ENCODE data around the gene DCAF8.

The DCAF8 gene

DNA sequence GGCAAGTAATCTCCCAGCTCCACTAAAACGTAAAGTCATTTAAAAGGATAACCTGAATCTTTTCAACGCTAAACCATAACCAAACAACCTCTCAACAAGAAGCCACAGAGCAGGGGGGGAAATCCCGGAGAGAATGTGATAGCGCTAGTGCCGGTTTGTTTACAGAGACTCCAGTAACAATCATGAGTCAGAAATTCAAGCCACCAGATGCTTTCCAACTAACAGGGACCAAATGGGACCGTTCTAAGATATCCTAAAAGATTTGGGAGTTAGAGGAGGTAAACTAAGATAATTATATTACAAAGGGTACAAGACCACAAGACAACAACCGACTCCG is 825 bp downstream of the DCAF8 start:
- peak; percentile 84 to 90 for DNase-seq

GRCh38 chr1:160260406-160261382 is 1.7 kb downstream of the DCAF8 start:
- DNase-seq, result no peak

DNA sequence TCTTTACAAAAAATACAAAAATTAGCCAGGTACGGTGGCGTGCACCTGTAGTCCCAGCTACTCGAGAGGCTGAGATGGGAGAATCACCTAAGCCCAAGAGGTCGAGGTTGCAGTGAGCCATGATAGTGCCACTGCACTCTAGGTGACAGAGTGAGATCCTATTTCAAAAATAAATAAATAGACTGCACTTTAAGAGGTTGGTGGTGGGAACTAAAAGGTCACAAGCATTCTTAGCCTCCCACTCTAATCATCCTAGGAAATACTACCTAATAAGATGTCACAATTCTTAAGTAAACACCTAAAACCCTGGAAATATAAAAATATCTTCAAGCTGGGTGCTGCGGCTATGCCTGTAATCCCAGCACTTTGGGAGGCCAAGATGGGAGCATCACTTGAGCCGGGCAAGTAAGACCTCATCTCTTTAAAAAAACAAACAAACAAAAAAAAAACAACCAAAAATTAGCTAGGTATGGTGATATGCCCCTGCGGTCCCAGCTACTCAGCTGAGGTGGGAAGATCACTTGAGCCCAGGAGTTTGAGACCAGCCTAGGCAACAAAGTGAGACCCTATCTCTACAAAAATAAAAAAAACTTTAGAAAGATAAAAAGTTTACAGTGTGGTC is 4.1 kb downstream of the DCAF8 start:
- DNase-seq, result no peak

GRCh38 chr1:160257411-160258015 is 4.8 kb downstream of the DCAF8 start:
- no peak for DNase-seq

DNA sequence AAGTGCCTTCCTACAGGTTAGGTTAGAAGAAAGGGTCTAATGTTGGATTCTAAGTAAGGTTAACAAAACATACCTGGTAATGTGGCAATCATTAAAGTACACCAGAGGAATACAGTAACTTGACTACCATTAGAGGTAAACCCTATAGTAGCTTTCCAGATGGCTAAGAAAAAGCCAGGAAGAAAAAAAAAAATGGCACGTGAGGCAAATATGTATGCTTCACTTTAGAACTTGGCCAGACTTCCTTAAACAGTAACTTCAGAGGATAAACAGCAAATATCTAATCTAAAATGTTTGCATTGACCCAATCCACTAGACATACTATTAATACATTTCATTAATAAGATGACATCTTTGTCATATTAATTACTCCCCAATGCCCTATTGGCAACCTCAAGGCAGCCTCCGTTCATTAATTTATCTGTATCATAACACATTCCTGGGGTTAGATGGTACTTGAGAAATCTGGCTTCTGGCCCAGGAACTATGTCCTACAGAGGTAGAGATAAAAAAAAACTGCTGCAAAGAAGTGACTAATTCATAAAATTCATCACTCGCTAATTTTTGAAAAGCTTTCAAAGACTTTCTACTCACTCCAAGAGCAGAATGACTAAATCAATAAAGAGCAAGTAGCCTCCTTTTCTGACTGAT is 5.8 kb downstream of the DCAF8 start:
- no peak for DNase-seq

DNA sequence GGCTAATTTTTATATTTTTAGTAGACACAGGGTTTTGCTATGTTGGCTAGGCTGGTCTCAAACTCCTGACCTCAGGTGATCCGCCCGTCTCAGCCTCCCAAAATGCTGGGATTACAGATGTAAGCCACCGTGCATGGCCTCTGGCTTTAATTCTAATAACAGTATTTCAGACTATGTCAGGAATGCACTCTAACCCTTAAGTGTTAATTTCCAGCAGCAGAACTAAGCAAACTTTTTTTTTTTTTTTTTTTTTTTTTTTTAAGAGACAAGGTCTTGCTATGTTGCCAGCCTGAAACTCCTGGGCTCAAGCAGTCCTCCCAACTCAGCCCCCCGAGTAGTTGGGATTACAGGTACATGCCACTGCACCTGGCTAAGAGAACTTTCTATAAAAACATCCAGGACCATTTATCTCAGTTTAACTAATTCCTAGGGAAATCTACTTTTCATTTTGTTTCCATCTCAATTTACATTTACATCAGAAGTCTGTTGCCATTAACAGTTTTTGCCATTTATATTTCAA is 6.5 kb downstream of the DCAF8 start:
- no peak for DNase-seq

DNA sequence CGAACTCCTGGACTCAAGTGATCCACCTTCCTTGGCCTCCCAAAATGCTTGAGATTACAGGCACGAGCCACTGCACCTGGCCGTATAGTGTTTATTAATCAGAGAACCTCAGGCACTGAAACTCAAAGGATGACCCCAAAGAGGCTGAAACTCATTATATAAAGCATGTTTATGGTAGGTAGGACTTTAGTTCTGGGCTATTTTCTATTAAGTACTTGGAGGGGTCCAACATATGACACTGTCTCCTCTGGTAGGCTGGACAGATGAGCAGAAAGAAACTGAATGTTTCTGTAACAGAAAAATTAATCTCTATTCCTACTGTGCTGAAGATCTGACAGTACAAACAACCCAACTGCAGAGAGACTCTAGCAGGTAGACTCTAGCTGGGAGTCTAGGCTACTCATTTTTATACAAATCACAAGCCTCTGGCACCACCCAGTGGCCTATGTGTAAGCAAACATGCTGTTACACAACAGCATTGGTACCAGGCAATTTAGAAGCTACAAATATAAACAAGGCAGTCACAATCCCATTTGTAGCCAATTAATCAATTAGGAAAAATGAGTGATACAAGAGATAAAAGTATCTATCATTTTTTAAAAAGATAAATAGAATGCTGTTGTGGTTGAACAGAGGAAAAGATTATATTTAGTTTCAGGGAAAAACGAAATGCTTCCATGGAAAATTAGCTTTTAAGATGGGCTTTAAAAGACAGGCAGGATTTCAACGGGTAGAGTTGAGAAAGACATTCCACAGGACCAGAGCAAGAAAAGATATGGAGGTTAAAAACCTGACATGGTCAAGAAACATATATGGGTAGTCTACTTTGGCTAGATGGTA is 10.4 kb downstream of the DCAF8 start:
- DNase-seq, result peak; percentile 73

GRCh38 chr1:160251011-160251410 is 11.3 kb downstream of the DCAF8 start:
- DNase-seq, result no peak

- DNase-seq, result no peak
Measured at GRCh38 chr1:160247053-160247452, 15.3 kb downstream of the DCAF8 start.

DNA sequence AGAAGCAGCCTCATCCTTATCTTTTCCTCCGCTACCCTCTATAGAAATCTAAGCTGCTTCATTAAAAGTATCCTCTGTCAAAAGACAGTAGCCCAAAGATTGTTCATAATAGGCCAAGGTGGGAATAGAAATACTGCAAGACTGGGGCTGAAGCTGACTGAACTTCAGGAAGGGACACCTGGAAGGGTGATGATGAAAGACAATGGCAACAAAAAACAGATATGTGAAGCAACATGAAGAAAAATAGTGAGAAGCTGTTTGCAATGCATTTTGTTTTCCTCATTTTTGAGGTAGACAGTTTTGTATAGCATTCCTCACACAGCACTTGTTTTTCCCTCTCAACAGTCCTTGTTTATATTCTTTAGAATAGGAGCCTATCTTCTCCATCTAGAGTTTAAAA is 16.9 kb downstream of the DCAF8 start:
- no peak for DNase-seq

- no peak for DNase-seq
Measured at GRCh38 chr1:160244209-160244608, 18.1 kb downstream of the DCAF8 start.

- no peak for DNase-seq
Measured at GRCh38 chr1:160243767-160244166, 18.6 kb downstream of the DCAF8 start.

DNA sequence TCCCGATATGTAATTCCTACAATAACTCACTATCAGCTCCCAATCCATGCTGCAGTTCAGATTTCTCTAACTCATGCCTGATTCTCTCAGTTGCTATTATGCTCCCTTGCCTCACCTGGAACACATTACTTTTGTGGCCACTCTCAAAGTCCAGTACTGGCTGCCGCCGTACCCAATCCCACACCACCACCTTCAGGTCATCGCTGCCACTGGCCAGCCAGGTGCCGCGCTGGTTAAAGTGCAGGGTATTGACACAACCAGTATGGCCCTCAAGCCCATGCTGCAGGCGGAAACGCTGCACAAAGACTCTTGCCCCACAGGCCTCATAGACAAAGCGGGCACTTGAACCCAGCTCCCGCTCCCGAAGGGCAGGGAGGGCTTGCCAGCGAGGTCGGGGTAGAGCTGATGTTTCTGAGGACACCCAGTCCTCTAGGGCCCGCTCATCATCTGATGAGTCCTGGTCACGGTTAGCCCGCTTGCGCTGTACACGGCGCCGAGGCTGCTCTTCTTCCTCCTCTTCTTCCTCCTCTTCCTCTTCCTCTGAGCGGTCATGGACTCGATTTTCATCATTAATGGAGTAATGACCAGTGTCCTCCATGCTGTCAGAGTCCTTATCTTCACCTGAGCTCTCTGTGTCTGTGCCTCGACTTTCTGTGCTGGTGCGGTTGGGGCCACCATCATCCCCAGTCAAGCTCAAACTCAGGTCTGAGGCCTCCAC is 22.6 kb downstream of the DCAF8 start:
- no peak for DNase-seq

GRCh38 chr1:160238408-160238807 is 23.9 kb downstream of the DCAF8 start:
- DNase-seq, result no peak

DNA sequence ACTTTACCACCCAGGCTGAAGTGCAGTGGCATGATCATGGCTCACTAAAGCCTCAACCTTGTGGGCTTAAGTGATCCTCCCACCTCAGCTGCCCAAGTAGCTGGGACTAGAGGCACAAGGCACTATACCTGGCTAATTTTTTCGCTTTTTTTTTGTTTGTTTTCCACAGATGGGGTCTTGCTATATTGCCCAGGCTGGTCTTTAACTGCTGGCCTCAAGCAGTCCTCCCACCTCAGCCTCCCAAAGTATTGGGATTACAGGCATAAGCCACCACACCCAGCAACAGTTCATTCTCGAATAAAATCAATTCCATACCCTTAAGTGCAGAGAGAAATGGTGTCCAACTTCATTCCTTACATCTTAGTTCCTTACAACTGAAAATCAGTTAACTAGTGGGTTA is 24.8 kb downstream of the DCAF8 start:
- no peak for DNase-seq

GRCh38 chr1:160236806-160237205 is 25.5 kb downstream of the DCAF8 start:
- no peak for DNase-seq

- DNase-seq, result no peak
Measured at GRCh38 chr1:160232911-160233310, 29.4 kb downstream of the DCAF8 start.

DNA sequence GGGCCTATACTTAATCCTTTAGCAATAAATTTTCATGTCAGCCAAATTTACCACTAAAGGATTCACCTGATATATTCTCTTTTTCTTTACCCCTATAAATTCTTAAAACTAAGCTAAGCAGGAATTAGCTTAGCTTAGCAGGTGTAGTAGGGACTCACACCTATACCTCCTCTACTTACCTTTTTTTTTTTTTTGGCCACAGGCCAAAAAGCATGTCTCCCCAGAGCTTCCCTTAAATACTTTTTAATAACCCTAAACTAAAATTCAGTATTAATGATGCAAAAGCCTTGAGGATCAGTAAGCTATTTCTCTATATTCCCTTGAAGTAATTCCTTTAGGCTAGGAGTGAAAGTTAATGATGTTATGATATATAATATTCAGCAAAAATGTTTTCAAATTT is 33.9 kb downstream of the DCAF8 start:
- no peak for DNase-seq

- DNase-seq, result no peak
Measured at GRCh38 chr1:160227561-160227960, 34.8 kb downstream of the DCAF8 start.

- DNase-seq, result no peak
Measured at GRCh38 chr1:160227034-160227433, 35.3 kb downstream of the DCAF8 start.

DNA sequence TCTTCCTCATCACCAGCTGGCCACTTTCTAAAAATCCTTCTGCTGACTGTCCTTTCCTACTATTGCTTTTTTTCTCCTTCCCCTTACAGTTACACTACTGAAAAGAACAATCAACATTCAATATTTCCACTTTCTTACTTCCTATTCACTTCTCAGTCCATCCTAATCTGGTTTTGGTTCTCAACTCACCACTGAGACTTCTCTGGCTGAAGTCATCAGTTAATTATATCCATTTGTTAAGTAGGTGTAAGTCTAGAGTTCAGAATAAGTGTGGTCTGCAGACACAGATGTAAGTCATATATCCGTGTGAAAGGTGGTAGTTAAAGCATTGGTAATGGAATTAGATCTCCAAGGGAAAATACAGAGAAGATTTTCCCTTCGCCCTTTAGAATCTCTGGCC is 35.7 kb downstream of the DCAF8 start:
- no peak for DNase-seq

GRCh38 chr1:160225345-160225744 is 37.0 kb downstream of the DCAF8 start:
- DNase-seq, result no peak

Measured in CD4-positive, alpha-beta T cell treated with Interleukin-4 for 1 hour (primary cell).